ENCODE measurements around the gene NUP62.

- TF ChIP-seq ZNF274 (IDR thresholded peaks at IDR 0.05; ENCODE audit: low read depth, low read length) (no peak), YY1 (IDR thresholded peaks at IDR 0.05; ENCODE audit: insufficient read depth, insufficient read length) (no peak), SUZ12 (IDR thresholded peaks at IDR 0.05; ENCODE audit: extremely low read depth, insufficient read depth, insufficient read length) (no peak)
These were observed 56.2 kb downstream of the NUP62 start for GRCh38 chr19:49873129-49873521.
